GM12891 (cell line): ENCODE measurements around the gene SREBF2.

Experiments
- PAX5 ChIP-seq: IDR thresholded peaks from 2 replicates; pipeline ENCODE4 v1.6.1; 2011; ENCODE audit warnings: low read length, moderate library complexity, mild to moderate bottlenecking; ENCODE audit not compliant: insufficient read depth, severe bottlenecking
- POLR2A ChIP-seq: IDR thresholded peaks from 2 replicates; pipeline ENCODE4 v1.6.1; 2011; ENCODE audit warnings: low read depth, low read length, control low read depth
- POLR2AphosphoS5 ChIP-seq: IDR thresholded peaks from 2 replicates; pipeline ENCODE4 v1.6.1; 2011; ENCODE audit warnings: low read depth, low read length, control low read depth

DNA sequence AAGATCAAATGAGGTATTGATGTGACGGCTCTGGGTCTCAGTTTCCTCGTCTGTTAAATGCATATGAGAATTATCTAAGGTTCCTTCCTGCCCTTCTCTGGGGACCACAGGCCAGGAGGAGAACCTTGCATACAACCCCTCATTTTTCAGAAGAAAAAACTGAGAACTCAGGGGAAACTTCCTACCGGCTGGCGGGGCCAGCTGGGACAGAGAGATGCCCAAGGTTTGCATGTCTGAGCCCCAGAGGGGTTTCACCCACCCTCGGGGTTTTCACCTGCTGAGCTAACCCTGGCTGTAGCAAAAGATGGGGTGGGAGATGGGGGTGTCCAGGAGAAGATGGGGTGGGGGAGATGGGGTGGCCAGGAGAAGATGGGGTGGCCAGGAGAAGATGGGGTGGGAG, 89.4 kb downstream of the SREBF2 start:
- TF ChIP-seq POLR2A = no peak
- no peak for TF ChIP-seq POLR2AphosphoS5
- TF ChIP-seq PAX5 = no peak
